Daoy (cell line): ENCODE measurements around the gene MRAP2. TPM values are rescaled to one million over a fixed set of nuclear protein-coding genes. Genes with fewer than 3 reads are reported as not detected.
A peak's percentile ranks its signal among the peaks of the same experiment; 100 is the strongest.

Experiments used
- DNase-seq: peaks from one replicate; pipeline ENCODE4 v3.0.0-alpha.2; 2015; ENCODE audit warnings: low read depth
- total RNA-seq: library from RNA; depleted of rRNA; stranded (reverse); fragments of >200 nt; shearing (Covaris generic); gene quantifications from 2 replicates; pipeline ENCODE4 v1.2.3, GENCODE V29; 2014; rRNA removed

The MRAP2 gene, protein sequence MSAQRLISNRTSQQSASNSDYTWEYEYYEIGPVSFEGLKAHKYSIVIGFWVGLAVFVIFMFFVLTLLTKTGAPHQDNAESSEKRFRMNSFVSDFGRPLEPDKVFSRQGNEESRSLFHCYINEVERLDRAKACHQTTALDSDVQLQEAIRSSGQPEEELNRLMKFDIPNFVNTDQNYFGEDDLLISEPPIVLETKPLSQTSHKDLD
- total RNA-seq: 0.92 and 1.9 TPM in 2 replicates

DNA sequence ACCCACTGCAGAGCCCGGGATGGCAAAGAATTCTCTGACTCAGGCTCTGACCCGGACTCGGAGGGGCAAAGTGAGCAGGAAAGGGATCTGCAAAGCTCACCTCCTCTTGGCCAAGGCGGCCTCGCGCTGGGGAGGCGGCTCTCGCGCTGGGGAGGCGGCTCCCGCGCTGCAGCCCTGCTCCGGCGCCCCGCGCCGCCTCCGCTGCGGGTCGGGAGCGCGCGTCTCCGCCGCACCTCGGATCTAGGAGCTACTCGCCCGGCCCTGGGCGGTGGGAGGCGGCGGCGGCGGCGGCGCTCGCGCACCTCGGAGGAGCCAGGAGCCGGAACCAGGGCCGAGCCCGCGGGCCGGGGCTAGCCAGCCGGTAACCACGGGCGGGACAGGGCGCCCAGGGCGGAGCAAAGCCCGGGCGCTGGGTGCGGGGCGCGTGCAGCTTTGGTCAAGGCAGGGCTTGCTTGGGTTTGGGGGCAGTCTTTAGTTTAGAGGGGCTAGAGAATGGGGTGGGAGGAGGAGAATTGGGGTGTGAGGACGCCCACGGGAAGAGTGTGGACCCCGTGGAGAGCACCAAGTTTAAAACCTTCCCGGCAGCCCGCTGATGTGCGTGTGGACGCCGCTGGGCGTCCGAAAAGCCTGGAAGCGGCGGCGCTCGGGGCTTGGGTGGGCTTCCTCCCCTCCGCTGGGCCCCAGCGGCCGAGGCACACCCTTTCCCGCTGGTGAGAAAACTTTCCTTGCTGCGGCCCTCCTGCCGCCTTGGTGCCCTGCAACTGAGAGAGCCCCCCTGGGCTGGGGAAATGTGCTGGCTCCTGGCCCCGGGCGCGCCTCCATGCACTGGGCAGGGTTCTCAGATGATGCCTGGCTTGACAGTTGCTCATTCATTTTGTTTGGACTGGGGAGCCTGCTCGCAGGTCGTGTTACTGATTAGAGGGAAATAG, at the start of gene MRAP2:
MRAP2 (plus strand) TSS at position 250 of the 929 bp plus-strand sequence. CDS start 21,547 bp downstream, outside the sequence.
- DNase-seq: peak; percentile 67

- DNase-seq: no peak
Observed at GRCh38 chr6:83984411-83984810, 49.2 kb upstream of the MRAP2 start.

- no peak for DNase-seq
Observed at GRCh38 chr6:83985308-83985713, 48.3 kb upstream of the MRAP2 start.

DNA sequence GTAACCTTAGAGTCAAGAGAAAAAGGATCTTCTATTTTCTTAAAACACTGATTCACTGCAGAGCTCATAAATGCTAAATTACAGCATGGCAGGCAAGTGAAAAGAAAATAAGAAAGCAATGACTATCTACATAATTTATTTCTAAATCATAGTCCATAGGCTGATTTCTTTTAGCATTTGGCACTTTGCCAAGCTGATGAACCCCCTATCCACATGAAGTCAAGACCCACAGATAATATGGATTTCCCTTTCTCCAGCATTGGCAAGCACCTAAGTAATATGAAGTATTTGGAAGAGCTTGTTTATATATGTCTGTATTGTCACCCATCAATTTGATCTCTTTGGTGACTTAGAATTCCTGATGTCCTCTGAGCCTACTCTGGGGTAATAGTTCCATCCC, 47.9 kb upstream of the MRAP2 start:
- DNase-seq: no peak

- DNase-seq: no peak
Observed at GRCh38 chr6:83998021-83998584, 35.5 kb upstream of the MRAP2 start.

GRCh38 chr6:84001119-84001518, 32.5 kb upstream of the MRAP2 start:
- DNase-seq: no peak

GRCh38 chr6:84002226-84002625, 31.3 kb upstream of the MRAP2 start:
- DNase-seq: no peak

GRCh38 chr6:84003131-84003530, 30.4 kb upstream of the MRAP2 start:
- no peak for DNase-seq

DNA sequence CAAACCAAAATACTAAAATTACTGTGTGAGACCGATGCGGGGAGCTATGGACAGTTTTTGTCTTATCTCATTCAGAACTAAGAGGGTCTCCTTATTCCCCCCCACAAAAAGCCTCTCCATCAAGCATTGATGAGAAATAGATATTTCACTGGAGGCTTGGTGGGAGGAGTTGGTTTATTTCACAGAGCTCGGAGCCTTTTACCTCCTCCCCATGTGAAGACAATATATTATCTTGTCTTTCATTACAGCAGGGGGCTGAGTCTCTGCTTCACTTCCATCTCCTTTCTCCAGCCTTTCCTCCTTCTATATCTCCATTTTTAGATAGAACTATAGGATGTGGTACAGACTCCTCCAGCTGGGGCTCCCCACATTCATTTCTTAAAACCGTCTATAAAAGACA, 29.9 kb upstream of the MRAP2 start:
- no peak for DNase-seq

DNA sequence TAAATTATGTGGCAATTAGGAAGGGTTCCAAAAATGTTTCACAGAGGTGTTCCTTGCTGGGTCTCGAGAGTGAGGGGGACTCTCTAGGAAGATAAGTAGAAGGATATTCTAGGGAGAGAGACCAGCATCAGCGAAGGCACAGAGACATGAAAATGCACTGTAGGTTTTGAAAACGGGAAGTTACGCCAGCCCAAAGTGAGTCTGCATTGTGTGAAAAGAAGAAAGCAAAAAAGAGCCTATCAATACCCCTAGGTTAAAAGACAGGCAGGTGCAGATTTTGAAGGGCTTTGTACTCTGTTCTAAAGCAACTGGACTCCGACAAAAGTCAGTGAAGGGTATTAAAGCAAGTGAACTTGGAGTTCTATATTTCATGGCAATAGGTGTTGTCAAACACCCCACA, 25.7 kb upstream of the MRAP2 start:
- no peak for DNase-seq

- DNase-seq: no peak
Observed at GRCh38 chr6:84013354-84013753, 20.2 kb upstream of the MRAP2 start.

GRCh38 chr6:84013931-84014330, 19.6 kb upstream of the MRAP2 start:
- DNase-seq: no peak

DNA sequence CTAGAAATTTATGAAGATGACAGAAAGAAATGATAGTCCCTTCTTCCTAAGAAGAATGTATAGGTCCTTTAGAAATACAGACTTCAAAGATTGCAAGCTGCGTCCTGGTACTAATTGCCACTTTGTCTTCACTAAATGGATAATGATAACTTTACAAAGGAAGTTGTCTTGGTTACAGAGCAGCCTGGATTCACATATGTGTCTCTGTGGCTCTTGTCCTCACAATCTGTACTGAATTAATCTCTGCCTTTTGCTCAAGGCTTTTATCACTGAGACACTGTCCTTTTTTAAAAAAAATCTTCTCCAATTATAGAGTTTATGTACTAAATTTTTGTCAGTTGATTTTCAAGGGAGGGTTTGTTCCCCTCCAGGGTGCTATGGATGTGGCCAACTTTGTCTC, 17.5 kb upstream of the MRAP2 start:
- DNase-seq: no peak

DNA sequence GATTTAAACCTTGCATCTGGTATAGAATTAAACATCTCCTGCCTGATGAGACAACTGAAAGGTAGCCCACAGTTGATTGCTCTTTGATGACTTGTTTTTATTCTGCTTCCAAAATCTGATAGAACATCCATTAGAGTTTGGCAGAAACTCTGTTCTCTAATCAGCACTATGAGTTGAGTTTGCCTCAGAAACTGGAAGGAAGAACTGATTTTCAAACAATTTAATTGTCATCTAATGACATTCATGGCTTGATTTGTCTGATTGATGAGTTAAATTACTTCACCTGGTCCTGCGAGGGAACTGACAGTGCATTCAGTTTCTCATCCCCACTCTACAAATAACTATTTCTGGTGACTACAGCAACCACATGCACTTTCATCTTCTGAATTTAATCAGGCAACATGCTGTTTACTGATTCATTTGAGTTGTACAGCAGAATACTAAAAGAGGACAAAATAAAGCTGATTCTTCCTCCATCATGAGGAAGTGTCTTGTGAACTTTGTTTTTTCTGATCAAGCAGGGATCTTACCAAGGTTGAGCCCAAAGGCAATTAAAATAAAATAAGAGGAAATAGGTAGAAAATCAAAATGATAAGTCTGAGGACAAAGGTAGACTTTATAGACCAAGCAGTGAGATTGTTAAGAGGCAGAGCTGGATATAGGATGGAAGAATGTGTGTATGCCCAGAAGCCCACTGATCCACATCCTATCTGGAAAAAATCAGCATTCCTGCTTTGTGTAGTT, 15.7 kb upstream of the MRAP2 start:
- DNase-seq: no peak

GRCh38 chr6:84018453-84019061, 15.0 kb upstream of the MRAP2 start:
- no peak for DNase-seq

DNA sequence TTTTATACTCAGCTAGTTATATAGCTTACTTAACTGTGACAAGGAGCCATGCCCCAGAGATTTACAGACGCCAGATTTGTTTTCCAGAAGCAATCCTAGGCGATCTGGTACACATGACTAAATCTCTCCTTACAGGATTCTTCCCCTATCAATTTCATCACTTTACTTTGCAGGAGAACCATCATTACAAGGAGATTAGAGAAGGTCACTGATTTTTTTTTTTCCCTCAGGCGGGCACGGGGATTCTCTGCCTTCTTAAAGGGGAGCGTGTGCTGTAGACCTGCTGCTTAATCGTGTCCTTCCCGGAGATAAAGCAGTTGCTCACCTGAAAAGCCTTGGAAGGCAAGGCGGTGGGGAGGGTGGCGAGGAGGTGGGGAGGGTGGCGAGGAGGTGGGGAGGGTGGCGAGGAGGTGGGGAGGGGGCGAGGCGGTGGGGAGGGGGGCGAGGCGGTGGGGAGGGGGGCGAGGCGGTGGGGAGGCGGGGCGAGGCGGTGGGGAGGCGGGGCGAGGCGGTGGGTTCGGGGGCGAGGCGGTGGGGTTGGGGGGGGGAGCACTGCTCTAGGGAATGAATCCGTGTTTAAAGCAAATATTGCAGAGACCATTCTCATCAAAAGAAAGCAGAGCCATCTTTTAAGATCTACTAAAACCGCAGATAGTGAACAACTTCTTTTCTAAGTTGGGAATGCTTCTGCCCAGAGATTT, 14.3 kb upstream of the MRAP2 start:
- no peak for DNase-seq

DNA sequence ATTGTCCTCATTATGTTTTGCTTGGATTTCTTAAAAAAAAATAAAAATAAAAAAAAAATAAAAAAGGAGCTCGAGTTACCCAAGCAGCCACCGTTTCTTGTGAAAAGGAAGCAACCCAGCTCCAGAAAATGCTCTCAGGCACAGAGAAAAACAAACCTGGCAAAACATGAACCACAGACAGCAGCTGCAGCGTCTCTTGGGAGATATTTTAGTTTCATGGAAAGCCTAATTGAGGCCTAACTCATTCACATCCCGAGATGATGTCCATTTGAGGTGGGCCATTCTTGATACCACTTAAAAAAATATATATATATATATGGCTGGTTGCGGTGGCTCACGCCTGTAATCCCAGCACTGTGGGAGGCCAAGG, 13.7 kb upstream of the MRAP2 start:
- no peak for DNase-seq

DNA sequence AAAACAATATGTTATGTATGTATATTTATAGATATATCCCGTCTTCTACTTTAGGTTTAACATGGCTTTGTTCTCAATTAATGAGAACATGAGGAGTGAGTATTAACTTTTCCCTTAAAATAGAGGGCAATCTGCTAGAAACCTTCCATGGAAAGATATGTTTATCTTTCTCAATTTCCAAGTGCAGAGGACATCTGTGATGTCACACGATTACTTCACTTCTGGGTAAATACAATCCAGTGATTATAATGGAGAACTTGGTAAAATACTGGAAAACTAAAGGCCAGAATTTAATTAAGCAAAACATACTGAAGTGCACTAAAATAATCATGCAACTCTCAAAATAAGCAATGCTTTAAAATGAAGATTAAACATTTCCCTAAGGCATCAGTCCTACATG, 11.9 kb upstream of the MRAP2 start:
- no peak for DNase-seq

DNA sequence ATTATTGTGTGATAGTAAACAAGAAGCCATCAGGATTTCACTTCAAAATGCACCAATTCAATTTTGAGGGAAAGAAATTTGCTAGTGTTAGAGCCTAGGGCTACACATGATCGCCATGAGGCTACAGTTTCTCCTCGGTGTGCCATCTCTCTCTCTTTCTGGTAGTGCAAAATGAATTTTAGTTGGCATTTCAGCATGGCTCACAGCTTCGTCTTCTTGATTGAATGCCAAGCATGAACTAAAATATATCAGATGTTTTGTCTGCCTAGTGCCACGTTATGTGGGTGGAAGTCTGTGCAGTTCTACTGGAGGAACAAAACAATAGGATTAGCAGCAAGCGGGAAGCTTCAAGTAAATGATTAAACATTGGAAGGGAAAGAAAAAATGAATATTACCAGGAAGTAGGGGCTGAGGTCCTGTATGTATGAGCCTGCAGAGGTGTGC, 6.8 kb upstream of the MRAP2 start:
- DNase-seq: no peak

- peak; percentile 92 for DNase-seq
Observed at GRCh38 chr6:84027340-84028181, 6.0 kb upstream of the MRAP2 start.
